Mesenchymal stem cell (in vitro differentiated cells and primary cell): ENCODE results near the gene YIPF1.

Experiments
- DNase-seq: peaks from one replicate; pipeline ENCODE4 v3.0.0-alpha.2; 2013
- H2AFZ ChIP-seq: one replicate; pipeline ENCODE4 v1.6.1; 2013; ENCODE audit warnings: low read depth, mild to moderate bottlenecking, control low read depth, inconsistent platforms, low read length, moderate library complexity
- H2AK5ac ChIP-seq: 2 replicates; pipeline ENCODE4 v1.6.1; 2013; ENCODE audit warnings: low read length, moderate library complexity, mild to moderate bottlenecking, inconsistent platforms; ENCODE audit not compliant: severe bottlenecking
- H2BK120ac ChIP-seq: one replicate; pipeline ENCODE4 v1.6.1; 2013; ENCODE audit warnings: low read depth, mild to moderate bottlenecking, inconsistent platforms, low read length, moderate library complexity
- H2BK12ac ChIP-seq, 2 experiments: one replicate each; pipeline ENCODE4 v1.6.1; 2013; ENCODE audit warnings: inconsistent platforms in 2 of 2, low read length in 2 of 2, mild to moderate bottlenecking in 2 of 2, moderate library complexity in 2 of 2, control low read depth in 1 of 2
- H2BK15ac ChIP-seq: one replicate; pipeline ENCODE4 v1.6.1; 2013; ENCODE audit warnings: mild to moderate bottlenecking, low read depth, inconsistent platforms; ENCODE audit not compliant: poor library complexity, severe bottlenecking
- H2BK5ac ChIP-seq: 2 replicates; pipeline ENCODE4 v1.6.1; 2013; ENCODE audit warnings: low read depth, mild to moderate bottlenecking, low read length, control low read depth, inconsistent platforms; ENCODE audit not compliant: poor library complexity, severe bottlenecking
- H3K14ac ChIP-seq, 2 experiments: one replicate each; pipeline ENCODE4 v1.6.1; 2013; ENCODE audit warnings: inconsistent platforms in 2 of 2, low read length in 2 of 2, control low read depth in 1 of 2, mild to moderate bottlenecking in 1 of 2, moderate library complexity in 1 of 2
- H3K18ac ChIP-seq, 2 experiments: one replicate each; pipeline ENCODE4 v1.6.1; 2013; ENCODE audit warnings: inconsistent platforms in 2 of 2, low read length in 2 of 2, control low read depth in 1 of 2, low read depth in 1 of 2, mild to moderate bottlenecking in 1 of 2
- H3K23ac ChIP-seq, 2 experiments: one replicate each; pipeline ENCODE4 v1.6.1; 2013; ENCODE audit warnings: inconsistent platforms in 2 of 2, low read length in 2 of 2, mild to moderate bottlenecking in 2 of 2, moderate library complexity in 2 of 2, control low read depth in 1 of 2
- H3K27ac ChIP-seq: 2 replicates; pipeline ENCODE4 v1.5.1; 2013; ENCODE audit warnings: mild to moderate bottlenecking, moderate library complexity, low read length, control low read depth, inconsistent platforms; ENCODE audit not compliant: poor library complexity, severe bottlenecking
- H3K27me3 ChIP-seq, 2 experiments: 2 replicates each; pipeline versions ENCODE4 v1.6.1 to v1.7.0; 2013; ENCODE audit warnings: low read length in 2 of 2, mild to moderate bottlenecking in 2 of 2, moderate library complexity in 2 of 2, control low read depth in 1 of 2, inconsistent platforms in 1 of 2; ENCODE audit not compliant: control insufficient read depth in 1 of 2, insufficient read depth in 1 of 2
- H3K36me3 ChIP-seq, 2 experiments: 2 replicates each; pipeline versions ENCODE4 v1.6.1 to v1.7.0; 2013; ENCODE audit warnings: low read length in 2 of 2, control low read depth in 1 of 2, inconsistent platforms in 1 of 2, low read depth in 1 of 2, mild to moderate bottlenecking in 1 of 2; ENCODE audit not compliant: insufficient read depth in 2 of 2, control insufficient read depth in 1 of 2
- H3K4ac ChIP-seq, 2 experiments: one replicate each; pipeline ENCODE4 v1.6.1; 2013; ENCODE audit warnings: inconsistent platforms in 2 of 2, low read length in 2 of 2, mild to moderate bottlenecking in 2 of 2, moderate library complexity in 2 of 2, control low read depth in 1 of 2, low read depth in 1 of 2
- H3K4me1 ChIP-seq: 2 replicates; pipeline ENCODE4 v1.6.1; 2013; ENCODE audit warnings: low read depth, low read length, control low read depth; ENCODE audit not compliant: control insufficient read depth, insufficient read depth
- H3K4me2 ChIP-seq: 2 replicates; pipeline ENCODE4 v1.6.1; 2013; ENCODE audit warnings: low read length, mild to moderate bottlenecking, inconsistent platforms; ENCODE audit not compliant: poor library complexity, severe bottlenecking
- H3K4me3 ChIP-seq, 2 experiments: 2 replicates each; pipeline versions ENCODE4 v1.5.1 to v1.7.0; 2013; ENCODE audit warnings: low read length in 2 of 2, mild to moderate bottlenecking in 2 of 2, control low read depth in 1 of 2, low read depth in 1 of 2; ENCODE audit not compliant: insufficient read depth in 1 of 2
- H3K79me1 ChIP-seq: replicated peaks from 2 replicates; pipeline ENCODE4 v1.6.1; 2013; ENCODE audit warnings: mild to moderate bottlenecking, control low read depth, low read length, inconsistent platforms; ENCODE audit not compliant: poor library complexity, severe bottlenecking
- H3K9ac ChIP-seq: 2 replicates; pipeline ENCODE4 v1.7.0; 2013; ENCODE audit warnings: mild to moderate bottlenecking, low read length, moderate library complexity
- H3K9me3 ChIP-seq: 2 replicates; pipeline ENCODE4 v1.7.0; 2013; ENCODE audit warnings: mild to moderate bottlenecking, low read length; ENCODE audit not compliant: control insufficient read depth
- H4K8ac ChIP-seq: one replicate; pipeline ENCODE4 v1.6.1; 2013; ENCODE audit warnings: inconsistent platforms, mild to moderate bottlenecking, low read length, moderate library complexity
- H4K91ac ChIP-seq: one replicate; pipeline ENCODE4 v1.6.1; 2013; ENCODE audit warnings: mild to moderate bottlenecking, low read length, inconsistent platforms
- WGBS: methylation state at CpG from one replicate; pipeline ENCODE4 v1.1.7; 2013; ENCODE audit warnings: mixed read lengths; 5-methylcytosine and 5-hydroxymethylcytosine counted together

YIPF1 gene

GRCh38 chr1:53847980-53848379, 41.6 kb downstream of the YIPF1 start:
- Histone ChIP-seq H3K4me2 (no peak overlapping the region), H3K79me1 (no peaks in the 10 kb centered on the region), H3K4ac (no peak overlapping the region), H4K8ac (no peak overlapping the region), H3K23ac (no peak overlapping the region), H3K18ac (no peak overlapping the region), H4K91ac (no peak overlapping the region), H3K9ac (no peak overlapping the region), H3K9me3 (peaks cover 4% of the 10 kb centered on the region), H3K4me1 (no peaks in the 10 kb centered on the region), H2BK12ac (no peak overlapping the region), H3K36me3 (peaks cover 3 to 17% of the 10 kb centered on the region in 2 experiments), H3K14ac (no peak overlapping the region), H3K27me3 (no peaks in the 10 kb centered on the region), H2AK5ac (no peak overlapping the region), H2BK15ac (no peak overlapping the region), H2AFZ (no peak overlapping the region), H2BK120ac (no peak overlapping the region), H3K27ac (no peak overlapping the region), H2BK5ac (no peak overlapping the region), H3K4me3 (no peak overlapping the region)
- 93% methylated on average over 6 of the region's 6 CpGs for WGBS
- DNase-seq = peak; percentile 7

GRCh38 chr1:53842347-53842746, 47.2 kb downstream of the YIPF1 start:
- H3K14ac ChIP-seq = no peak overlapping the region
- no peak overlapping the region for H3K23ac ChIP-seq

GRCh38 chr1:53838654-53838974, 51.0 kb downstream of the YIPF1 start:
- peak overlapping the region; percentile 96 for H3K9ac ChIP-seq
- H3K4me3 ChIP-seq = peak overlapping the region in 1 of 2 experiments; percentile 97
- H3K4ac ChIP-seq = no peak overlapping the region
- WGBS = no CpG with 5 or more reads among the region's 2 CpGs
- no peak for DNase-seq
- no peak overlapping the region for H2AK5ac ChIP-seq
- H3K23ac ChIP-seq = no peak overlapping the region
- H3K14ac ChIP-seq = no peak overlapping the region
- no peaks in the 10 kb centered on the region for H3K27me3 ChIP-seq
- peaks cover 9% of the 10 kb centered on the region for H3K9me3 ChIP-seq
- no peak overlapping the region for H3K18ac ChIP-seq
- H3K36me3 ChIP-seq = no peaks in the 10 kb centered on the region
- no peak overlapping the region for H2BK12ac ChIP-seq
- no peak overlapping the region for H3K27ac ChIP-seq
- no peak overlapping the region for H2BK15ac ChIP-seq
- no peak overlapping the region for H2AFZ ChIP-seq
- H4K8ac ChIP-seq = no peak overlapping the region
- H3K4me2 ChIP-seq = no peak overlapping the region
- H3K79me1 ChIP-seq = peaks cover 12% of the 10 kb centered on the region
- no peak overlapping the region for H2BK120ac ChIP-seq
- H3K4me1 ChIP-seq = peaks cover 10% of the 10 kb centered on the region
- no peak overlapping the region for H4K91ac ChIP-seq
- H2BK5ac ChIP-seq = no peak overlapping the region

More at GRCh38 chr1:53842347-53842746, 47.2 kb downstream of the YIPF1 start:
- Histone ChIP-seq H3K9ac (no peak overlapping the region), H2BK120ac (no peak overlapping the region), H4K91ac (no peak overlapping the region), H2BK5ac (no peak overlapping the region), H3K9me3 (peaks cover 9% of the 10 kb centered on the region), H2AFZ (no peak overlapping the region), H3K18ac (no peak overlapping the region), H3K27ac (no peak overlapping the region), H3K79me1 (peaks cover 5% of the 10 kb centered on the region), H3K4me3 (no peak overlapping the region), H3K4ac (no peak overlapping the region), H3K4me1 (peaks cover under 1% of the 10 kb centered on the region), H4K8ac (no peak overlapping the region), H2BK12ac (no peak overlapping the region), H2AK5ac (no peak overlapping the region), H3K27me3 (no peaks in the 10 kb centered on the region), H3K4me2 (no peak overlapping the region), H2BK15ac (no peak overlapping the region), H3K36me3 (no peaks in the 10 kb centered on the region)
- WGBS = no CpG with 5 or more reads among the region's 3 CpGs
- DNase-seq = no peak

GRCh38 chr1:53837924-53838653, 51.5 kb downstream of the YIPF1 start, which contains the start of gene NDC1:
Gene NDC1, minus strand, starts transcription at chr1:53838296. Its CDS starts 35 bp downstream, at chr1:53838261.
- peaks cover 9% of the 10 kb centered on the region for H3K9me3 ChIP-seq
- WGBS = under 1% methylated on average over 59 of the region's 59 CpGs

More at GRCh38 chr1:53837924-53838653, 51.5 kb downstream of the YIPF1 start, which contains the start of gene NDC1:
- Histone ChIP-seq H3K27ac (peak within 1 kb of the TSS; percentile 91), H2AK5ac (no peak within 1 kb of the TSS), H3K14ac (no peak within 1 kb of the TSS), H3K27me3 (no peaks in the 10 kb centered on the region), H3K4me3 (peak within 1 kb of the TSS; percentile 97 to 99), H2BK120ac (no peak within 1 kb of the TSS), H2AFZ (peak within 1 kb of the TSS; percentile 94), H3K4me1 (peaks cover 10% of the 10 kb centered on the region), H2BK15ac (peak within 1 kb of the TSS; percentile 96), H3K36me3 (no peaks in the 10 kb centered on the region), H4K8ac (peak within 1 kb of the TSS; percentile 99), H2BK5ac (peak within 1 kb of the TSS; percentile 82), H3K9ac (peak within 1 kb of the TSS; percentile 96), H3K23ac (no peak within 1 kb of the TSS), H3K4ac (peak within 1 kb of the TSS; percentile 60 to 91), H3K18ac (peak within 1 kb of the TSS; percentile 58 to 99), H2BK12ac (peak within 1 kb of the TSS in 1 of 2 experiments; percentile 56), H3K4me2 (peak within 1 kb of the TSS; percentile 94), H3K79me1 (peaks cover 13% of the 10 kb centered on the region), H4K91ac (peak within 1 kb of the TSS; percentile 100)
- DNase-seq = peak; percentile 97
